Keratinocyte (primary cell): ENCODE measurements around the gene STKLD1.

Experiments
- EZH2 ChIP-seq: IDR thresholded peaks from one replicate; pipeline ENCODE4 v1.6.1; 2012; ENCODE audit warnings: inconsistent platforms, mild to moderate bottlenecking, low read length, moderate library complexity
- TF ChIP-seq, protein P1 (sequence below), 3 experiments: IDR thresholded peaks in 1 of 3; conservative IDR thresholded peaks in 1 of 3; optimal IDR thresholded peaks in 1 of 3; 2 replicates in 2 of 3; 3 replicates in 1 of 3; pipeline versions ENCODE3 to v1.5.1; 2011; ENCODE audit warnings: low read length in 3 of 3, mild to moderate bottlenecking in 3 of 3, moderate library complexity in 2 of 3, control low read depth in 1 of 3, inconsistent platforms in 1 of 3; ENCODE audit not compliant: insufficient read depth in 2 of 3; ENCODE audit errors: extremely low read depth in 1 of 3

DNA sequence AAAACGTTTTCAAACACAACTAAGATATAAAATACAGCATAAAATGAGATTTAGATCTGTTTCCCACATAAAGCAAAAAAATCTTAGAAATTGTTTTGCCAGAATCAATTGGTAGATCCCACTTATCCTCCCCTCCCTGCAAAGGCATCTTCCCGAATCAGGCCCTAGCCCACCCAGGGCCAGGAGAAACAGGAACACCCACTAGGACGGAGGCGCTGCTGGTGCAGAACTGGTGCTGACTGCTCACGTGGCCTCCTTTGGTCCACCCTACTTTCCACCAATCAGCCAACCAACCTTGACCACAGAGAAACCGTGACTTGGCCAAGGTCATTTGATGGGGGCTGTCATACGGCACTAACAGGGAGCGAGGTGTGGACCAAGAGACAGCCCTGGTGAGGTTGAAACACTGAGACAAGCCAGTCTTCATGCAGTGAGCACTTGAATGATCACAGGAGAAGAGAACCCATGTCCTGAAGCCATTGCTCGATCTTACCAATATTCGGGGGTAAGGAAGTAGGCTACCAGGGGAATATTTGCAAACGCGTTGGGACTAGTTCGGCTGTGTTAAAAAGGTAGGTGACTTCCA, 14.6 kb upstream of the STKLD1 start:
- TF ChIP-seq, protein P1, sequence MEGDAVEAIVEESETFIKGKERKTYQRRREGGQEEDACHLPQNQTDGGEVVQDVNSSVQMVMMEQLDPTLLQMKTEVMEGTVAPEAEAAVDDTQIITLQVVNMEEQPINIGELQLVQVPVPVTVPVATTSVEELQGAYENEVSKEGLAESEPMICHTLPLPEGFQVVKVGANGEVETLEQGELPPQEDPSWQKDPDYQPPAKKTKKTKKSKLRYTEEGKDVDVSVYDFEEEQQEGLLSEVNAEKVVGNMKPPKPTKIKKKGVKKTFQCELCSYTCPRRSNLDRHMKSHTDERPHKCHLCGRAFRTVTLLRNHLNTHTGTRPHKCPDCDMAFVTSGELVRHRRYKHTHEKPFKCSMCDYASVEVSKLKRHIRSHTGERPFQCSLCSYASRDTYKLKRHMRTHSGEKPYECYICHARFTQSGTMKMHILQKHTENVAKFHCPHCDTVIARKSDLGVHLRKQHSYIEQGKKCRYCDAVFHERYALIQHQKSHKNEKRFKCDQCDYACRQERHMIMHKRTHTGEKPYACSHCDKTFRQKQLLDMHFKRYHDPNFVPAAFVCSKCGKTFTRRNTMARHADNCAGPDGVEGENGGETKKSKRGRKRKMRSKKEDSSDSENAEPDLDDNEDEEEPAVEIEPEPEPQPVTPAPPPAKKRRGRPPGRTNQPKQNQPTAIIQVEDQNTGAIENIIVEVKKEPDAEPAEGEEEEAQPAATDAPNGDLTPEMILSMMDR (optimal IDR thresholded peaks at IDR 0.05 in 1 of 3, IDR thresholded peaks at IDR 0.05 in 1 of 3, conservative IDR thresholded peaks at IDR 0.05 in 1 of 3; ENCODE audit: extremely low read depth in 1 of 3, insufficient read depth in 2 of 3, low read length in 3 of 3) = no peak
- TF ChIP-seq EZH2 = no peak
